ENCODE measurements around the gene YIF1B. TPM values are rescaled to one million over a fixed set of nuclear protein-coding genes. Genes with fewer than 3 reads are reported as not detected.

YIF1B gene
- total RNA-seq, 1 experiment from 2014 or later, result 73.2 TPM

DNA sequence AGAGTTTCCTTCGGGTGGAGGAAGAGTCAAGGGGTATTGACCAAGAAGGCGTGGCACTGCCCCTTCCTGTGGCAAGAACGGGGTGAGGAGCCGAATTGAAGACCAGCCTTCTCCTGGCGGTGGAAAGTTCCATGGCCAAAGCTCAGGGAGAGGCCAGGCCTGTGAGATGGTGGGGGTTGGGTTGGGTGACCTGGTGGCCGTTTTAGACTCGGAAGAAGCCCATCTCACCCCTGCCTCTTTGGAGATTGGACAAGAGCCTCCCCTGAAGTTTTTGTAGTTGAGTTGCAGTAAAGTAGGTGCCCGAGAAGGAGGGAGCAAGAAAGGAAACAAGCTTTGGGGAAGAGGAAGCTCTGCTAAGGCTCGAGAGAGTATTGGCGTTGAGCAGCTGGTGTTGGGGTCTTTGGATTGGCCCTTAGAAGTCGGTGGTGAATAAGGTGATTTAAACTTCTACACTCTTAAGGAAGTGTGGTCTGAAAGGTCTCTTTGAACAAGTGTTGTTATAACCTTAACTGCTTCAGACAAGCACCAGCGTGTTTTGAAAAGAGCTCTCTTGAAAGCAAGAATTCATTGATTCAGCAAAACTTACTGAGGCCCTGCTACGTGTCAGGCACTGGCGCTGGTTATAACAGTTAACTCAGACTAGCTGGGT, 50.4 kb downstream of the YIF1B start:
- Histone ChIP-seq H2AFZ (ENCODE audit: low read length) (no peak overlapping the region), H3T11ph (ENCODE audit: low read length) (no peak overlapping the region), H2BK5ac (ENCODE audit: insufficient read length, low read length) (no peak overlapping the region), H3K4me1 (ENCODE audit: insufficient read depth, low read length) (peaks cover 12% of the 10 kb centered on the region; the same call in 1 of the 2 replicates), H2BK12ac (ENCODE audit: insufficient read length, low read depth, low read length) (no peak overlapping the region), H3K4me2 (ENCODE audit: insufficient read depth, insufficient read length, low read length) (peak overlapping the region; percentile 95), H4K20me1 (ENCODE audit: control insufficient read depth, insufficient read depth, insufficient read length) (no peaks in the 10 kb centered on the region), H4K5ac (ENCODE audit: insufficient read length, low read depth, low read length) (no peak overlapping the region), H2AK5ac (ENCODE audit: insufficient read length, low read length) (no peak overlapping the region), H3K23ac (ENCODE audit: insufficient read length, low read depth, low read length) (no peak overlapping the region), H3K27me3 (ENCODE audit: insufficient read depth, low read length) (no peaks in the 10 kb centered on the region), H3K56ac (ENCODE audit: insufficient read length, low read depth, low read length) (no peak overlapping the region), H2BK120ac (ENCODE audit: low read depth, low read length, poor library complexity, severe bottlenecking) (no peak overlapping the region), H3K23me2 (ENCODE audit: insufficient read length, low read depth, low read length, poor library complexity, severe bottlenecking) (peaks cover 11% of the 10 kb centered on the region), H3K14ac (ENCODE audit: insufficient read depth, low read length) (peak overlapping the region; percentile 89; the same call in 1 of the 2 replicates), H3K79me1 (ENCODE audit: insufficient read depth, low read depth, low read length, poor library complexity, severe bottlenecking) (peaks cover 9% of the 10 kb centered on the region), H4K8ac (replicated peaks; ENCODE audit: insufficient read length, low read depth, low read length) (no peak overlapping the region), H3K4ac (ENCODE audit: low read depth, low read length) (no peak overlapping the region), H2BK15ac (ENCODE audit: low read depth, low read length) (no peak overlapping the region), H3K79me2 (ENCODE audit: insufficient read depth, low read length) (peaks cover 35% of the 10 kb centered on the region; the same call in 1 of the 2 replicates), H2BK20ac (ENCODE audit: low read depth, low read length, poor library complexity, severe bottlenecking) (no peak overlapping the region), H3K18ac (ENCODE audit: insufficient read length, low read depth, low read length) (peak overlapping the region; percentile 80), H4K91ac (ENCODE audit: insufficient read length, low read depth, low read length) (no peak overlapping the region), H3K9me3 (ENCODE audit: control insufficient read depth, low read depth, low read length) (no peaks in the 10 kb centered on the region), H3K27ac (ENCODE audit: insufficient read length, low read depth, low read length) (no peak overlapping the region), H3K9ac (ENCODE audit: extremely low read depth, insufficient read length, low read length) (peak overlapping the region; percentile 91)
- H3K4me1 Mint-ChIP-seq, result peaks cover 53 to 59% of the 10 kb centered on the region in 2 experiments
- peaks cover 0 to 16% (median 10%) of the 10 kb centered on the region in 3 experiments; a peak in 2 of 7 replicates for H3K36me3 Mint-ChIP-seq (ENCODE audit: insufficient read depth in 1 of 3, low read depth in 3 of 3)
- peak overlapping the region; percentile 96 to 100 for H3K4me3 Mint-ChIP-seq
- H3K27me3 Mint-ChIP-seq (ENCODE audit: low read depth), result no peaks in the 10 kb centered on the region
- no peaks in the 10 kb centered on the region; a peak in 2 of 5 replicates for H3K9me3 Mint-ChIP-seq
- no peak for DNase-seq
- TF ChIP-seq, protein P1, sequence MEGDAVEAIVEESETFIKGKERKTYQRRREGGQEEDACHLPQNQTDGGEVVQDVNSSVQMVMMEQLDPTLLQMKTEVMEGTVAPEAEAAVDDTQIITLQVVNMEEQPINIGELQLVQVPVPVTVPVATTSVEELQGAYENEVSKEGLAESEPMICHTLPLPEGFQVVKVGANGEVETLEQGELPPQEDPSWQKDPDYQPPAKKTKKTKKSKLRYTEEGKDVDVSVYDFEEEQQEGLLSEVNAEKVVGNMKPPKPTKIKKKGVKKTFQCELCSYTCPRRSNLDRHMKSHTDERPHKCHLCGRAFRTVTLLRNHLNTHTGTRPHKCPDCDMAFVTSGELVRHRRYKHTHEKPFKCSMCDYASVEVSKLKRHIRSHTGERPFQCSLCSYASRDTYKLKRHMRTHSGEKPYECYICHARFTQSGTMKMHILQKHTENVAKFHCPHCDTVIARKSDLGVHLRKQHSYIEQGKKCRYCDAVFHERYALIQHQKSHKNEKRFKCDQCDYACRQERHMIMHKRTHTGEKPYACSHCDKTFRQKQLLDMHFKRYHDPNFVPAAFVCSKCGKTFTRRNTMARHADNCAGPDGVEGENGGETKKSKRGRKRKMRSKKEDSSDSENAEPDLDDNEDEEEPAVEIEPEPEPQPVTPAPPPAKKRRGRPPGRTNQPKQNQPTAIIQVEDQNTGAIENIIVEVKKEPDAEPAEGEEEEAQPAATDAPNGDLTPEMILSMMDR (conservative IDR thresholded peaks at IDR 0.05), result no peak
- WGBS (ENCODE audit: extremely low coverage, insufficient read length, low lambda C conversion rate), result no CpG with 5 or more reads among the region's 14 CpGs
- H3K27ac Mint-ChIP-seq, result peak overlapping the region; percentile 95 to 99 (median 99)
